MM.1S (cell line): ENCODE data around the gene S100A11.

ENCODE experiments used
- DNase-seq: peaks from one replicate; pipeline ENCODE4 v3.0.0-alpha.2; 2015
- H2AFZ ChIP-seq: fragments of 300-600 bp; sonication (generic); 2 replicates; pipeline ENCODE4 v1.6.0; 2016; ENCODE audit warnings: antibody characterized with exemption, low read length
- H3F3A ChIP-seq: fragments of 300-600 bp; sonication (generic); 2 replicates; pipeline ENCODE4 v1.6.1; 2016; ENCODE audit warnings: mild to moderate bottlenecking, antibody characterized with exemption, low read length, moderate library complexity, mixed read lengths; ENCODE audit not compliant: insufficient read depth
- H3K27ac ChIP-seq: fragments of 300-600 bp; sonication (generic); 2 replicates; pipeline ENCODE4 v1.5.1; 2016; ENCODE audit warnings: mild to moderate bottlenecking, low read length
- H3K27me3 ChIP-seq: fragments of 300-600 bp; sonication (generic); replicated peaks from 2 replicates; pipeline ENCODE4 v1.6.0; 2016; ENCODE audit warnings: low read length; ENCODE audit not compliant: insufficient read depth
- H3K36me3 ChIP-seq: fragments of 300-600 bp; sonication (generic); replicated peaks from 2 replicates; pipeline ENCODE4 v1.6.1; 2016; ENCODE audit warnings: mild to moderate bottlenecking, low read length, mixed read lengths; ENCODE audit not compliant: insufficient read depth
- H3K4me1 ChIP-seq: fragments of 300-600 bp; sonication (generic); 2 replicates; pipeline ENCODE4 v1.6.1; 2016; ENCODE audit warnings: low read length, mixed read lengths
- H3K4me2 ChIP-seq: fragments of 300-600 bp; sonication (generic); 2 replicates; pipeline ENCODE4 v1.6.0; 2016; ENCODE audit warnings: low read depth, low read length
- H3K4me3 ChIP-seq: fragments of 300-600 bp; sonication (generic); 2 replicates; pipeline ENCODE4 v1.5.1; 2016; ENCODE audit warnings: low read length, mixed read lengths
- H3K79me2 ChIP-seq: fragments of 300-600 bp; sonication (generic); 2 replicates; pipeline ENCODE4 v1.6.1; 2016; ENCODE audit warnings: mixed run types, low read length, mixed read lengths
- H3K9ac ChIP-seq: fragments of 300-600 bp; sonication (generic); 2 replicates; pipeline ENCODE4 v1.6.1; 2016; ENCODE audit warnings: low read length, mixed read lengths
- H3K9me2 ChIP-seq: fragments of 300-600 bp; sonication (generic); replicated peaks from 2 replicates; pipeline ENCODE4 v1.6.1; 2016; ENCODE audit warnings: mild to moderate bottlenecking, low read length, mixed read lengths; ENCODE audit not compliant: insufficient read depth
- H3K9me3 ChIP-seq: fragments of 300-600 bp; sonication (generic); replicated peaks from 2 replicates; pipeline ENCODE4 v1.6.1; 2016; ENCODE audit warnings: mild to moderate bottlenecking, low read length, mixed read lengths; ENCODE audit not compliant: insufficient read depth
- H4K20me1 ChIP-seq: fragments of 300-600 bp; sonication (generic); 2 replicates; pipeline ENCODE4 v1.6.1; 2016; ENCODE audit warnings: mild to moderate bottlenecking, low read length, moderate library complexity, mixed read lengths; ENCODE audit not compliant: insufficient read depth
- CTCF ChIP-seq: fragments of 300-600 bp; sonication (generic); IDR thresholded peaks from 2 replicates; pipeline ENCODE4 v1.5.1; 2016; ENCODE audit warnings: antibody characterized with exemption, low read length, mixed read lengths
- EZH2 ChIP-seq: fragments of 300-600 bp; sonication (generic); optimal IDR thresholded peaks from 2 replicates; pipeline ENCODE3; 2017; ENCODE audit warnings: low read depth, mild to moderate bottlenecking, antibody characterized with exemption, low read length, mixed read lengths
- EZH2phosphoT487 ChIP-seq: fragments of 300-600 bp; sonication (generic); IDR thresholded peaks from 2 replicates; pipeline ENCODE4 v1.6.1; 2018; ENCODE audit warnings: antibody characterized with exemption, low read length

The S100A11 gene

DNA sequence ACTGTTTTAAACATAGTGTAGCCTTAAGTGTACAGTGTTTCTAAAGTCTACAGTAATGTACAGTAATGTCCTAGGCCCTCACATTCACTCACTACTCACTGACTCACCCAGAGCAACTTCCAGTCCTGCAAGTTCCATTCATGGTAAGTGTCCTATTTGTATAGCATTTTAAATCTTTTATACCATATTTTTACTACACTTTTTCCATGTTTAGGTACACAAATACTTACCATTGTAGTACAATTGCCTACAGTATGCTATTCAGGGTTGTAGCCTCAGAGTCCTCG, 39.6 kb downstream of the S100A11 start:
- no peak overlapping the region for H2AFZ ChIP-seq
- H3K9ac ChIP-seq = no peak overlapping the region
- H3K4me3 ChIP-seq = no peak overlapping the region
- no peaks in the 10 kb centered on the region for H3K27me3 ChIP-seq
- H3K4me2 ChIP-seq = no peak overlapping the region
- H3F3A ChIP-seq = peaks cover 4% of the 10 kb centered on the region; the same call in 1 of the 2 replicates
- no peak overlapping the region for H3K27ac ChIP-seq
- no peak for DNase-seq
- TF ChIP-seq EZH2 (no peak), EZH2phosphoT487 (no peak), CTCF (no peak)
- H3K36me3 ChIP-seq = no peaks in the 10 kb centered on the region
- H3K79me2 ChIP-seq = no peaks in the 10 kb centered on the region
- H4K20me1 ChIP-seq = no peaks in the 10 kb centered on the region
- no peaks in the 10 kb centered on the region for H3K9me2 ChIP-seq
- no peaks in the 10 kb centered on the region for H3K4me1 ChIP-seq
- H3K9me3 ChIP-seq = no peaks in the 10 kb centered on the region

DNA sequence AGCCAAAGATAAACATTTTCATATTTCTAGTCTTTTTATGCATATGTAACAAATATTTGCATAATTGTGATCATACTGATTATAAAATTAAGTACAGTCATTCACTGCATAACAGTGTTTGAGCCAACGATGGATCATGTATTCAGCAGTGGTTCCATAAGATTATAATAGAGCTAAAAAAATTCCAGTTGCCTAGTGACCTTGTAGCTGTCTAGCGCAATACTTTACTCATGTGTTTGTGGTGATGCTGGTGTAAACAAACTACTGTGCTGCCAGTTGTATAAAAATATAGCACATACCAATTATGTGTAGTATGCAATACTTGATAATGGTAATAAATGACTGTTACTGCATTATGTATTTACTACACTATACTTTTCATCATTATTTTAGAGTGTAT, 41.0 kb downstream of the S100A11 start:
- Histone ChIP-seq H3K79me2 (no peaks in the 10 kb centered on the region), H3K36me3 (no peaks in the 10 kb centered on the region), H3K4me3 (no peak overlapping the region), H3K9me3 (no peaks in the 10 kb centered on the region), H3K9me2 (no peaks in the 10 kb centered on the region), H3K9ac (no peak overlapping the region), H2AFZ (no peak overlapping the region), H3K27ac (no peak overlapping the region), H4K20me1 (no peaks in the 10 kb centered on the region), H3K27me3 (no peaks in the 10 kb centered on the region), H3K4me2 (no peak overlapping the region), H3F3A (peaks cover 4% of the 10 kb centered on the region; the same call in 1 of the 2 replicates), H3K4me1 (no peaks in the 10 kb centered on the region)
- no peak for DNase-seq
- no peak for TF ChIP-seq CTCF
- no peak for TF ChIP-seq EZH2phosphoT487
- TF ChIP-seq EZH2 = no peak

- H3K27me3 ChIP-seq = no peaks in the 10 kb centered on the region; the same call in 1 of the 2 replicates
- H3K4me1 ChIP-seq = no peaks in the 10 kb centered on the region
- no peak for DNase-seq
- H3K4me2 ChIP-seq = no peak overlapping the region
- H2AFZ ChIP-seq = no peak overlapping the region
- no peaks in the 10 kb centered on the region for H3K79me2 ChIP-seq
- peaks cover 4% of the 10 kb centered on the region; the same call in 1 of the 2 replicates for H3F3A ChIP-seq
- H3K9ac ChIP-seq = no peak overlapping the region
- no peaks in the 10 kb centered on the region for H3K36me3 ChIP-seq
- H3K27ac ChIP-seq = no peak overlapping the region
- H4K20me1 ChIP-seq = no peaks in the 10 kb centered on the region
- TF ChIP-seq CTCF (no peak), EZH2 (no peak)
- H3K4me3 ChIP-seq = no peak overlapping the region
- no peaks in the 10 kb centered on the region for H3K9me3 ChIP-seq
- H3K9me2 ChIP-seq = no peaks in the 10 kb centered on the region
Measured at GRCh38 chr1:151994956-151995355, 41.8 kb downstream of the S100A11 start.
